GM19043 (cell line): ENCODE data around the gene ADGRL2.

Experiments
- ATAC-seq: cut with Tn5 transposase; IDR thresholded peaks from one replicate; pipeline ENCODE4 v1.9.1; 2021; ENCODE audit warnings: low read depth; ENCODE audit not compliant: unreplicated experiment

Gene ADGRL2

DNA sequence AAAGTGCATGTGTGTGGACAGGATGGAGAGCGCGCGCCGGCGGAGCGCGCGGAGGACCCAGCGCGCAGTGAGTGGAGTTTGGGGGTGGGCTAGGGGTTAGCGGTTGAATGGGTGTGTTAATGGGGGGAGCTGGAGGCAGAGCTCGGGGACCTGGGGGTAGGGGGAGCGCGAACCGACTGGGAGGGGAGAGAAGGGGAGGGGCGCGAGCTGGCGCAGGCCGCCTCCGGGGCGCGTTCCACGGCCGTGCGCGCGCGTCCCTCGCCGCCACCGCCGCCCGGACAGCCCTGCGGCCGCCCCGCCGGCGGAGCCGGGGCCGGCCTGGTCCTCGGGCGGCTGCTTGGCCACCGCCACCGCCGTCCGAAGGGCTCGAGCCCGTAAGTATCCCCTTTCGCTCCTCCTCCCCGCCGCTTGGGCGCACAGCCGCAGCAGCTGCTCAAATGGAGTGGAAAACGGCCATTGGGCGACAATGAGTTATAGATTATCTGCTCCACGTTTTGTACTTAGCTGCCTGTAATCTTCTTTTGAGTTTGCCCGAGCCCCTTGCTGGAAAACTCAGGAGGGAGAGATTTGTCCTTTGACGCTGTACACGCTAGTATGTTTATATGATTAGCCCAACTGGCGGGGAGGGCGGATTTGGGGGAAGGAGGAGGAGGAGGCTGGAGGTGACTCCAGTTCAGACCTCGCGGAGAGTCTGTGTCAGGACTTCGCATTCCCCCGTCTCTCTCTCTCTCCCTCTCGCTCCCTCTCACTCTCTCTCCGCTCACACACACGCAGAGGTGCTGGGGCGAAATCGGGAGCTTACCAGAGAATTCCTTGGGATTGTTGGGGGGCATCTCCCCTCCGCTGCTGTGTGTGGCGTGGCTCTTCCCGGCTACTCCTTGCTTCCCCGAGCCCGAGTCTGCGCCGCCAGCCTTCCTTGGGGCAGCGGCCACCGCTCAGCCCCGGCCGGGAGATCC, at the start of gene ADGRL2:
Gene ADGRL2 (plus strand): TSS at position 240 of the 956 bp plus-strand sequence. CDS start 36,051 bp downstream, outside the sequence.
- no peak for ATAC-seq

DNA sequence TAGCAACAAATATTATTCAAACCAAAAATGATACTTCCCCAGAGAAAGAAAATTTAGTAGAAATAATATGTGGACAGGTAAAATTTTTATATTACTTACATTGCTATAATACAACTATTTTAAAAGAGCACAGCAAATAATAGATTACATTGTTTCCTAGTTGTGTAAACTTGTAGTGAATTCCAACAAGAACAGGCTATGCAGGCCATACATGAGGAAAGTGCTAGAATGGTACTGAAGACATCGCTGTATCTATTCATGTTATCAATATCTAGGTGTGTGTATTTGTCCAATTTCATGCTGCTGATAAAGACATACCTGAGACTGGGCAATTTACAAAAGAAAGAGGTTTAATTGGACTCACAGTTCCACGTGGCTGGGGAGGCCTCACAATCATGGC, 47.9 kb upstream of the ADGRL2 start:
- no peak for ATAC-seq

GRCh38 chr1:81754424-81754823, 46.3 kb upstream of the ADGRL2 start:
- no peak for ATAC-seq

- no peak for ATAC-seq
Measured at GRCh38 chr1:81756872-81757271, 43.9 kb upstream of the ADGRL2 start.

DNA sequence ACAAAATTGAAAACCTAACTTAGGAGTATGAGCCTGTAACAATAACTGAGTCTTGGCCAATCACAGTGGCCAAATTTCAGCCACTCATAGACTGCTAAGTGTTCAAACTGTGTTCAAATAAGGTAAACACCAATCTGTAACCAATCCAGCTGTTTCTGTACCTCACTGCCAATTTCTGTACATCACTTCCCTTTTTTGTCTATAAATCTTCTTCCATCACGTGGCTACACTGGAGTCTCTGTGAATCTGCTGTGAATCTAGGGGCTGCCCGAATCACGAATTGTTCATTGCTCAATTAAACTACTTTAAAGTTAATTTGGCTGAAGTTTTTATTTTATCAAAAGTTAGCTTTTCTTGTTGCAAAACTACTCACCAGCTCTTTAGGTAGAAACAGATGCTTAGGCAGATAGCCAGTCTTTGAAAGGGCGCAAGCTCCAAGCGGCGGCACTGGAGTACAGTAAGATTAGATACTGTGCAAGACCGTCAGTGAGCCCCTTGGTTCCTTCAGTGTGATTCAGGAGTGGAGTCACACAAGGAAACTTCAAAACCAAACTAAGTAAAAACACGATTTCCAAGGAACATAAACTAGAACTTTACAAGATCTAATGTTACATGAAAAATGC, 43.2 kb upstream of the ADGRL2 start:
- ATAC-seq: no peak

DNA sequence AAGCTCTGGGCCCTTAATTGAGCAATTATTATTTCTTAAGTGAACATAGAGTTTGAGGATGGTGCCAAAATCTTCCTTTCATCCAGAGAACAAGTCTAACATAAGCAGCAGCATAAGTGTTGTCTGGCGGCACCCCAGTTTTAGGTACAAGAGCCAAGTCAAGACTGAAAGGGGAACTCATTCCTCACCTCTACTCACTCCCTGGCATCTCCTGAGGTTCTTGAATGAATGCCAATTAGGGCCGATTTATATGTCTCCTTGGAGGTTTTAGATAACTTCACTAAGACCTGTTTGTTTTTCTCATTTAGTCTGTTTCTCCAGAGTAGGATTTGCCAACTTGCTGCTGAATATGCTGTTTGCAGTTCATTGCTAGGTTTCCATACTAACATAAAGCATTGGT, 42.6 kb upstream of the ADGRL2 start:
- no peak for ATAC-seq

DNA sequence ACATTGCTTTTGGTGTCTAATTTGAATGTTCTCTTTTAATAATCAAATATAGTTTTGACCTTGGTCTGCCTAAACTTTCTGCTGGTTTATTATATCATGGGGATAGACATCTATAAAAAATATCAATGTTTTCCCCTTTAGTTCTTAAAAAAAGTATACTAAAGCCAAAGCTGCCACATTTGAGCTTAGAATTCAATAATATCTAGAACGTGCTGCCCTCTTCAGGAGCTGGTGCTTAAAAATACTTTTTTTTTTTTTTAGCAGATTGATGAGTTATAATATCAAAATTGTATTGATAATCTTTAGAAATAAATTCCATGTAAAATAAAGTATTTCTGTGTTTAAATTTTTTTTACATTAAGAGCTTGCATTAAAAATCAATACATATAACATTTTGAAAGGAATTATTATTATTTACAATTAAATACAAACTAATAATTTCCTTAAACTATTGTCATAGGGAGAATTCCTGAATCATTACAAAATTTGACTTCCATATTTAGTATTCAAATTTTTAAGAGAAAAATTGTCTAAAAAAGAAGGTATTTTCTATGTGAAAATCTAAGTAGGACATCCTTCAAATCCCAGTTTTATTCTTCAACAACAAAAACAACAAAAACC, 40.1 kb upstream of the ADGRL2 start:
- ATAC-seq: no peak

GRCh38 chr1:81775510-81775909, 25.2 kb upstream of the ADGRL2 start:
- no peak for ATAC-seq

DNA sequence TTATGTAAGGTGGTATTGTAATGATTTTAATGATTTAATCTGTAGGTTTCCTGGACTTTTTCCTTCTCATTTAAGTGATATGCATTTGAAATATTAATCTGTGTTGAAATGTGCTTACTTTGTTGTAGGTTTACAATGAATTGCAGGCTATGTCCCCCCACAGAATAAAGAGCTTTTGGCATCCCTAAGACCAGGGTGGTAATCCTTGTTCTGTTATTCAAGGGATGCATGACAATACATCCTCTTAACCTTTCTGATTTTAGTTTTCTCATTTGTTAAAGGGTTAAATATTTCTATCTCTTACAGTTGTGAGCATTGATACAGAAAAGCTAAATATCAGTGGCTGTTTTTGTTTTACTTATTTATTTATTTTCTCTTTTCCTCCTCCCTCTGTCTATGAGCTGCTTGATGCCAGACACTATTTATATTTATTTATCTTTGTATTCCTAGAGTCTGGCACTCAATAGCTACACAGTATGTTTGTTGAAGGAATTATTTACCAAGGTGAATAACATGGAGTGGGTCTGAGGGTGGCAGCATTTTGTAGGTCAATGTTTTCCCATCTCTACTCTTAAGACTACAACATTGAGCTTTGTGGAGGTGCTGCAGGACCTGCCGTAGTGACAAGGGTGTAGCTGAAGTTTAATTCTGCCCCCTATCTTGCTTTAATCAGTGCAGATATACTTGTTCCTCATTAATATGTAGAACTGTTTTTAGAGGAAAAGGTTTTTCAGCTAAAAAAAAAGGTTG, 19.9 kb upstream of the ADGRL2 start:
- no peak for ATAC-seq

DNA sequence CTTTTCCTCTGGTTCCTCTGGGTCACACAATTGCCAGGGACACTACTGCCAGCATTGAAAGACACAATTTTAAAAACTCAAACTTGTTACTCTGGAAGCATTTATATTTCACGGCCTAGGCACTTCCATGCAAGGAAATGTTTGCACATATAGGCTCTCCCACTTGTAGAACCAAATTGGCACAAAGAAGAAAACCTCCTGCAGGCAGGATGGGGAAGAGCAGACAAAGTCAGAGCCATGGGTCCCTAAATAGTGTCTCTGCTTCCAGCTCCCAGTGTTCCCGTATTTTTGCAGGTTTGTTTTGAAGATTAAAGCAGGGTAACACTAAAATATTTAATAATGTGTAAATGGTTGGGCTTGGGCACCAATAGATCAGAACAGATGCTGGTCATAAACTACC, 19.0 kb upstream of the ADGRL2 start:
- ATAC-seq: no peak

- ATAC-seq: no peak
Measured at GRCh38 chr1:81792184-81792583, 8.6 kb upstream of the ADGRL2 start.

DNA sequence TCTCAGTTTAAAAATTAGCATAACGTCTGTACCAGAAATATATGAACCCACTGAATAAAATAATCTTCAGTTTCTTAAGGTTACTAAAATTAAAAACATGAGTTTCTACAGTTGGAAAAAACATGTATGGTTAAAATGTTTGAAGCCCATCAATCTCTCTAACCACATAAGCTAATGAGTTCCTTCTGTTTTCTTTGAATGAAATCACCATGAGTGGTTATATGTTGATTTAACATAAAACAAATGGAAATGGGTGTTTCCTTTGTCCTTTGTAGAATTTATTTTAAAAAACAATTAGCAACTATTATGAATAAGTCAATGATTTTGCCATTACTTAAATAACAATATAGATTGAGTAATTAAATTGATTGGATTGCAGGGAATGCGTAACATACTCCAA, 3.0 kb upstream of the ADGRL2 start:
- no peak for ATAC-seq

DNA sequence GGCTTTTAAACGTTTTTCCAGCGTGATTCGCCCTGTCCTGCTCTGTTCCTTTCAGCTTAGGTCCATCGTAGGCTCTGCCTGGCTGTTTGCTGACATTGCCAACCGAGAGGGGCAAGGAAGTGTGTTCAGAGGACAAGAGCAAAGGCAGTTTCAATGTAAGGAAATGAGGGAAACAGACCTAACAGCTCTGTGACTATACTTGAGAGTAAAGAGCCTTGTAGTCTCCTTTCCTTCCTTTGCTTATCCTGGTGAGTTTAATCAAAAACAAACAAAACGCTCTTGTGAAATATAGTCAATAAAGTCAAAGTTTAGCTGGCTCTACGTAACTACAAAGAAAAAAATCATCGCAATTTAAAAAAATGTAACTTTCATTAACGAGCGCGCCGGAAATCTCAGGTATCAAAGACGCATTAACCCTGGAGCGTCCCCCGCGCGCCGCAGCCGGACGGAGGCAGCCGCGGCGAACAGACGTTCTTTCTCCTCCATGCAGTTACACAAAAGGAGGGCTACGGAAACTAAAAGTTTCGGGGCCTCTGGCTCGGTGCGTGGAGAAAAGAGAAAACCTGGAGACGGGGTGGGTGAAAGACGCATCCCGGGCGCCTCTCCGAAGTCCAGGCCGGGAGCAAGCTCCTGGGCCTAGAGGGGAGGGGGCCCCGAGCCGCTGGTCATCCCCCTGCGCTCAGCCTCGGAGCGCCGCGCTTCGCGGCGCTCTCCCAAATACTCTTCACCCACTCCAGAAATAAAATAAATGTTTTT, 617 bp upstream of the ADGRL2 start:
- ATAC-seq: no peak

GRCh38 chr1:81801651-81802456, 1.1 kb downstream of the ADGRL2 start:
- no peak for ATAC-seq

GRCh38 chr1:81802457-81802706, 1.6 kb downstream of the ADGRL2 start:
- no peak for ATAC-seq

GRCh38 chr1:81802707-81803430, 2.1 kb downstream of the ADGRL2 start:
- no peak for ATAC-seq

- no peak for ATAC-seq
Measured at GRCh38 chr1:81803431-81804110, 2.8 kb downstream of the ADGRL2 start.

GRCh38 chr1:81804312-81804711, 3.6 kb downstream of the ADGRL2 start:
- ATAC-seq: no peak
